ENCODE measurements around the gene SMAD3.

- TF ChIP-seq RAD21 (conservative IDR thresholded peaks at IDR 0.05): no peak
- TF ChIP-seq EZH2 (IDR thresholded peaks at IDR 0.05; ENCODE audit: borderline replicate concordance, insufficient read depth, low read length, poor library complexity, severe bottlenecking): no peak
- TF ChIP-seq CTCF (IDR thresholded peaks at IDR 0.05; ENCODE audit: poor library complexity, severe bottlenecking): no peak
- TF ChIP-seq TAF1 (IDR thresholded peaks at IDR 0.05; ENCODE audit: low read depth): no peak
These were observed 167.2 kb downstream of the SMAD3 start for GRCh38 chr15:67232591-67232990.

Data from neural cell (in vitro differentiated cells).